ENCODE data around the gene STX16.

STX16 gene

DNA sequence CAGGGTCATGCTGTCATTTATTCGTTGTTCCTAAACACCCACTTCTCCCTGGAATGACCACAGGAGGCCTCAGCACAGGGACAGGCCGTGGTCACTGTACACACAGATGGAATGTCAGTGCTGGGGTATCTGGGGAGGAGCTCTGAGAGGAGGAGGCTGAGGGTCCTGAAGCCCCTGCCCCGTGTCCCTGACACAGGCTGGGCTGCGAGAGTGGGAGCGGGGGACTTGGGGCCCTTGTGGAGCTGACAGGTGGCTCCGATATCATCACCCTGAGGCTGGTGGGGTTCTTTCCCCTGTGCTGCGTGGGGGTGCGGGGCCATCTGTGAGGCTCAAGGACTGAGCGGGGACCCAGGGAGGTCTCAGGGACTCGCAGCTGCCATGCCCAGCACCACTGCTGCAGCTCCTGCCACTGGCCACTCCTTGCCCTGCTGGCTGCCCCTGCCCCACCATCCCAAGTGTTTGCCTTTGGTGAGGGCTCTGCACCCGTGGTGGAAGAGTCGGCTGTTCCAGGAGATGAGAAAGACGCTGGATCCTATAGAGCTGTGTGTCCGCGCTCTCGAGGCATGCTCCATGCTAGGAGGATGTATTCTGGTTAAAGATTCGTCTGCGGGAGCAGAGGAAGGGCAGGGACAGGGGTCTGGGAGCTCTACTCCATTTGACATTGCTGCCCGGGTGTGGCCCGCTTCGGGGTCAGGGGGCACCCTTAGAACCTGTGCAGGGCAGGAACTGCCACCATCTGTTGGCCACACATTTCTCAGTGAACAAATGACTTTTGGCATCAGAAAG, 60.4 kb downstream of the STX16 start:
- DNase-seq (ENCODE audit: low read depth) = no peak

DNA sequence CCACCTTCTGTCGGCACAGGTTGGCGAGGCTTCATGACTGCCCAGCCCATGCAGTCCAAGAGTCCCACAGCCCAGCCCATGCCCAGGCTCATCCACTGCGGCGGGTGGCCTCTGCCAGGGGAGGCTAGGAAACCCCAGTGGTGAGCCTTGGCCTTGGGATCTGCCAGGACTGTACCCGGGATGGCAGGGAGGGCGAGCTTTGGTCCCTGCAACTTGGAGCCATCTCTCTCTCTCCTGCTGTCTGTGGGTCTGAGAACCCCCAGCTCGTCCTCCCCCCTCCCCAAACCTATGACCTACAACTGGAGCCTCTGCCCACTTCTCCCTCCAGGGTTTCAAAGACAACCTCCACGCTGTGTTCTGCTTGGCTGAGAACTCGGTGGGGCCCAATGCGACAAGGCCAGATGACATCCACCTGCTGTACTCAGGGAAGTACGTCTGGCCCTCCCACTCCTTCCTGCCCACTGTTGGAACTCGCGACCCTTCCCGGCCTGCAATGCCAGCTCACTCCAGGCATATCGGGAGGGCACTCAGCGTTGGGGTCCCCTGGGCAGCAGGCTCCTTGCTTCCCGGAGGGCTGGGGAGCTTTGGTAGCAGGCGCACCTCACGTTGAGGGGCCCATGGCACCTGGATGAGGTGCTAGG, 61.2 kb downstream of the STX16 start:
- DNase-seq (ENCODE audit: low read depth) = no peak

DNA sequence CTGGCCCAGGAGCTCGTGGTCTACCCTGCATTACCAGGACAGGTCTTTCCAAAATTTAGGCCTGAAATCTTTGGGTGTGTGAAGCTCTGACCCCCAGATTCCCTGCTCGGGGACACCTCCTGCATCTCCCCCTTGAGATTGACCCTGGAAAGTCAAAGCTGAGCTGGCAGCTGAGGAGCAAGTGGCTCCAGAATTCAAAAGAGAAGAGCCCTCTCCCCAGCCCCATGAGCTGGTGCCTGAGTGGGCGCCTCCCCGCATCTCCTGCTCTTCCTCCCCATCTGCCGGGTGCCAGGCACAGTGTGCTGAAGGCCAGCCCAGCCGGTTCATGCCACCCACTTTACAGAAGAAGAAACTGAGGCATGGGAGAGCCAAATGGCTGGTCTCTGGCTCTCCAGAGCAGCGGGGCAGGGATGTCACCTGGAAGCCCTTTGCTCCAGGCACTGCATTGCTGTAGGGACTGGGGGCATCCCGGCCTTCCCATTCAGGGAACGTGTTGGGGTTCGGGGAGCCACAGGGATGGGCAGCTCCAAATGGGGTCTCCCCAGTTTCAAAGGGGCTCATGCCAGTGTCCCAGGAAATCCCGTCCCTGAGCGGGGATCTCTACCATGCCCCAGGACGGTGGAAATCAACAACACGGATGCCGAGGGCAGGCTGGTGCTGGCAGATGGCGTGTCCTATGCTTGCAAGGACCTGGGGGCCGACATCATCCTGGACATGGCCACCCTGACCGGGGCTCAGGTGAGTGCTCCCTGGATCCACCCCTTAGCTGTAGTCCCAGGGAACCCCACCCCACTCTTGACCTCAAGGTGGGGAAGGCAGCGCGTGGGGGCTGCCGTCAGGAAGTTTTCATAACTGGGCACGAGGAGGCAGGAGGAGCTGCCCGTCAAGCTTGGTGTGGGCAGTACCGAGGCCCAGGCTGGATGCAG, 62.0 kb downstream of the STX16 start:
- DNase-seq (ENCODE audit: low read depth) = no peak

DNA sequence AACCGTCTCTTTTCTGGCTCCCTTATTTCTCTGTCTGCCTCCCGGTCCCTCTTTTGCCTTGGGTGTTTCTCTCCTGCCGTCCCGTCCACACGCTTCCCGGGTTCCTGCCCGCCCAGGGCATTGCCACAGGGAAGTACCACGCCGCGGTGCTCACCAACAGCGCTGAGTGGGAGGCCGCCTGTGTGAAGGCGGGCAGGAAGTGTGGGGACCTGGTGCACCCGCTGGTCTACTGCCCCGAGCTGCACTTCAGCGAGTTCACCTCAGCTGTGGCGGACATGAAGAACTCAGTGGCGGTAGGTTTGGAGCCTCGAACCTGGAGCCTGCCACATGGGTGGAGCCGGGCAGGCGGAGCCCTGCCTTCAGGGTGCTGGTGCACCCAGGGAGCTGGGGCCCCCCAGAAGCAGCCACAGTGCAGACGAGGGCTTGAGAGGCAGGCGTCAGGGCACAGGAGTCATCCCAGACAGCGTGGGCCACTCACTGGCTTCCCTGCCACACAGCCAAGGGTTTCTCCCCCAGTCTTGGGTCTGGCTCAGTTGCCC, 62.8 kb downstream of the STX16 start:
- no peak for DNase-seq (ENCODE audit: low read depth)

DNA sequence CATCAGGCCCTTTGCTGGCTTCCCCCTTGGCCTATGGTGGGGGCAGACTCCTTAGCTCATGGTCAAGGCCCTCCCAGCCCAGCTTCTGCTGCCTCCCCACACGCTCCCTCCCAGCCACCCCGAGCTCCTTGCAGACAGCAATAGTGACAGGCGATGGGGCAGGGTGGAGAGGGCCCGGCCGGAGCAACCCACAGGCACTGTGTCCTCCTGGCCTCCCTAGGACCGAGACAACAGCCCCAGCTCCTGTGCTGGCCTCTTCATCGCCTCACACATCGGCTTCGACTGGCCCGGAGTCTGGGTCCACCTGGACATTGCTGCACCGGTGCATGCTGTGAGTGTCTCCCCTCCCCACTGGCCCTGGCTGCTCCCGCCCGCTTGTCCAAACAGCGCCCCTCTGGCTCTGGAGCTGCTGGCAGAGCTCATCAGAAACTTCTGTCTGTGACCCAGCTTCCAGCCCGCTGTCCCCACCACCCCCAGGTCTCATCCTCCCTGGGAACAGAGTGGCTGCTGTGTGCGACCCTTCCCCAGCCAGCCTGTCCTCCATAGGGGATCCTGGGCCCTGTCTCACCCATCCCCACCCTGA, 63.3 kb downstream of the STX16 start:
- no peak for DNase-seq (ENCODE audit: low read depth)

DNA sequence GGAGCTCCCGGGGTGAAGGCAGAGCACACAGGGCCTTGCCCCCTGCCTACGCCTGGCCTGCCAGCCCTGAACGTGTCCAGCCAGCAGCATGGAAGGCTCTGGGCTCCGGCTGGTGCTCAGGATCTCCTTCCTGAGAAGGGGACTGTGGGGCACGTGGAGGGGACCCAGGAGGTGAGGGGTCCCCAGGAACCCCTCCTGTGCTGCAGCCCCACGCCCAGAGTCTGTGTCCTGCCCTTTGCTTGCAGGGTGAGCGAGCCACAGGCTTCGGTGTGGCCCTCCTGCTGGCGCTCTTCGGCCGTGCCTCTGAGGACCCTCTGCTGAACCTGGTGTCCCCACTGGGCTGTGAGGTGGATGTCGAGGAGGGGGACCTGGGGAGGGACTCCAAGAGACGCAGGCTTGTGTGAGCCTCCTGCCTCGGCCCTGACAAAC, 63.9 kb downstream of the STX16 start:
- no peak for DNase-seq (ENCODE audit: low read depth)

DNA sequence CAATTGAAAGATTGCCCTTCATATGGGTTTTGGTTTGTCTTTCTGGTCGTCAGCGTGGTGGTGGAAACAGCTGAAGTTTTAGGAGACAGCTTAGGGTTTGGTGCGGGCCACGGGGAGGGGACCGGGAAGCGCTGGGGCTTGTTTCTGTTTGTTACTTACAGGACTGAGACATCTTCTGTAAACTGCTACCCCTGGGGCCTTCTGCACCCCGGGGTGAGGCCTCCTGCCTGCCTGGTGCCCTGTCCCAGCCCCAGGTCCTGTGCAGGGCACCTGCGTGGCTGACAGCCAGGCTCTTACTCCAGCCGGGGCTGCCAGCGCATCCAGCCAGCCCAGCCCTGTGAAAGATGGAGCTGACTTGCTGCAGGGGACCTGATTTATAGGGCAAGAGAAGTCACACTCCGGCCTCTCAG, 64.3 kb downstream of the STX16 start:
- DNase-seq (ENCODE audit: low read depth) = no peak

DNA sequence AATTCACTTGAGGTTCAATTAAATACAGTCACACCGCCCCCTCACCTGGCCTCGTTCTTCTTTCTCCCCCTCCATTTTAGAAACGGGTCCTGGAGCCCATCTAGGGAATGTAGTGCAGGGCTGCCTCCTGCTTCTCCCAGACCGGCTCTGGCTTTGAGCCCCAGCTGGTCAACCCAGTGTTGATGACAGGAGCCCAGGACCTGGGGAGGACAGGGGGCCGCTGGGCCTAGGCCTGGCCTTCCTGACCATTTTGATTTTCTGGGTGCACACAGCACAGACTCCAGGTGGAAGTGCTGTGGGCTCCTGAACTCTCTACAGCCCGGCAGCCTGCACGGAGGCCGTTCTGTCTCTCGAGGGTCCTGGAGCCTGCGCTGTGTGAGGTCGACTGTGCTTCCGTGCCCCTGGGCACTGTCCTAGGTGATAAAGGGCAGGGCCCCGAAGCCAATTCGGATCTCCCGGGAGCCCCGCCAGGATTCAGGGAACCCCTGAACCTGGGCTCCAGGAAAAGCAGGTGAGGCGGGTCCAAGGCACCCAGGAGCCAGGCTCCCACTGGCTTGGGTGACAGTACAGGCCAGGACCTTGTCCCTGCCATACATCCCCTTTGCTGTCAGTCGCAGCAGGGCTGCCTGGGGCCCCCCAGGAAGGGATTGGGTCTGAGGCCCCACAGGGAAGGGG, 64.9 kb downstream of the STX16 start:
- no peak for DNase-seq (ENCODE audit: low read depth)

DNA sequence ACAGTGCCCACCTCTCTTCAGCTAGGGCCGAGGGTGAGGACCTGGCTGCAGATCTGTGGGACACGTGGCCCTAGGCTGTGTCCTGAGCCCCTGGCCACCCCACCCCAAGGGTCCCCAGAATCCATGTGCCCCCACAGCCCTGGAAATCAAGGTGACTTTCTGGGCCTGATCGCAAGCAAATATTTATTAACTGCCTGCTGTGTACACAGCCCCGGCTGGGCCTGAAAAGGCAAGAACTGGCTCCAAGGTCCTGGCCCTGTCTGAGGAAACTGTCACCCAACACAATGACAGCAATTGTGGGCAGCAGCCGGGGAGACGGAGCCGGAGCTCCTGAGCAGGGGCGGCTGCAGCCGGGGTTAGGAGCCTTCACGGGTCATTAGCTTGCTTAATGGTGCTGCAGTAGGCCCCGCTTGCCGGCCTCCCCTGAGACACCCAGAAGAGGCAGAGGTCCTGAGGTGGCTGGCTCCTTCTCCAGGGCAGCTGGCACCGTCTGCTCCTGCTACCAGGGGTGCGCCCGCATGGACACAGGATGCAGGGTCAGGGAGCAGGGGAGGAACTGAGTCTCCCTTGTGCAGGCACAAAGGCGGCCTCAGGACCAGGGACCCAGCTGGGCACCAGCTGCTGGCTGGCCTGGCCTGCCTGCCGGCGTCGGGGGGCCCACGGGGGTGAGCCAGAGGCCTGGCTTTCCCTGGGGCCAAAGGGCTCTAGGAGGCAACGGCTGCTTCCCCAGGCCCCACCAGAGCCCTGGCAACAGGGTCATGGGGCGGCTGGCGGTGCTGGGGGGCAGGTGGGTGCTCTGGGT, 65.6 kb downstream of the STX16 start:
- DNase-seq (ENCODE audit: low read depth) = no peak

DNA sequence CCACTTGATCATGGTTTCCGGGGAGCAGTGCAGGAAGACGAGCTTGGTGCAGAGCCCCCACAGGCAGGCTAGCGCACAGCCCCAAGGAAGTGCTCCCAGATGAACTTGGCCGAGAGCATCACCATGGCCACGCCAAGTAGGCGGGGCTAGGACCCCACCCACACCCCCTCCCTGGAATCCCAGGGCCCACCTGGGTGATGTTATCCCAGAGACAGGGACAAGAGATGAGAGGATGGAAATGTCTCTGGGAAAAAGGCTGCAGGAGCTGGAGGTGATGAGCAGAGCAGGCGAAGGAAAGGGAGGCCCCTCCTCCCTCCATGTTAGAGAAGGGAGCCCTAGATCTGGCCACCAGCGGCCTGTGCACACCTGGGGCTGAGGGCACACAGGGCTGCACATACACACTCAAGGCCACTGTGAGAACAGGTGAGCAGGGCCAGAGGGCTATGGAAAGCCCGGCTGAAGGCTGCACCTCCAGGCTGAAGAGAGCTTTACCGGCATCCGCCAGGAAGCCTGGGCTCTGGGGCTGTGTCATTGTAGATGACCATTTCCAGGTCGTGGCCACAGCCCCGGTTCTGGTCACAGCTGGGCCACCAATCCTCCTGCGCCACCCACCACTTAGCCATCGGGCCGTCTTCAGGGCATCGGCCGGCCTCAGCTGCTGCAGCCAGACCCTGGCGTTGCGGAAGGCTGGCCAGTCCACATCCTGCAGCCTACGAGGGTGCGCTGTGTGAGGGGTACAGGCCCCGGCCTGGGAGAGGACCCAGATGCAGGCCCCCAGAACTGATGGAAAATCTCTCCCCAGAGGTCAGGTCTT, 66.4 kb downstream of the STX16 start:
- no peak for DNase-seq (ENCODE audit: low read depth)

DNA sequence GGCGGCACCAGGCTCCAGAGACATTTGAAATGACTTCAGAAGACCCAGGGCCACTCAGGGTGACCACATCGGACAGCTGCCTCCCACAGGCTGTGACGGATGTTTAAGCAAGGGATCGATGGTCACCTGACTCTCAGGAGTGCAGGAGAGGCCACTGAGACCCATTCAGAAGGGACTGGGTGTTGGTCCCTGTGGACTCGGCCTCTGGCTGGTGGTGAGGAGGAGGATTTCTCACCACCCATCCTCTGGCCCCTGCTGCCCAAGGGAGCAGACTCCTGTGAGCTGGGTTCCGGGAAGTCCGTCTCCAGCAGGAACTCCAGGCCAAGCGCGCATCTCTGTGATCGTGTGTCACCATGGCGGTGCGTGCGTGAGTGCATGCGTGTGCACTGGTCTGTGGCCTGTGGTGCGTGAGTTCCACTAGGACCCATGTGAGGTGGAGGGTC, 67.1 kb downstream of the STX16 start:
- DNase-seq (ENCODE audit: low read depth) = no peak

DNA sequence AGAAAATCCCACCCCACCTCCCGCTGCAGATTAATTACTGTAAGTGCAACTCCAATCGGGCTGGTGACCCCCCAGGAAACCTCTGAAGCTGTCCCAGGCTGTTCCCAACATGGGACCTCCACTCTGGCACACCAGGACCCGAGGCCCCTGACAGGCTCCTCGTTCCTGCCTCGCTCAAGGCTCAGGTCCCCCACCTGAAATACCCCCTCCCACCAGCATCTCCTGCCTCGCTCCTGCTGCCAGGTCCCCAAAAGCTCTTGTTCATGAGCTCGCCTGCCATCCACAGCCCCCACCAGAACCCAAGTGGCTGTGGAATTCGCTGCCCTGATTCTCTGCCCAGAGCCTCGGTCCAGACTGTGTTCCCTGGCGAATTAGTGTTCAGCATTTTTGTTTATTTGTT, 67.6 kb downstream of the STX16 start:
- DNase-seq (ENCODE audit: low read depth) = no peak

DNA sequence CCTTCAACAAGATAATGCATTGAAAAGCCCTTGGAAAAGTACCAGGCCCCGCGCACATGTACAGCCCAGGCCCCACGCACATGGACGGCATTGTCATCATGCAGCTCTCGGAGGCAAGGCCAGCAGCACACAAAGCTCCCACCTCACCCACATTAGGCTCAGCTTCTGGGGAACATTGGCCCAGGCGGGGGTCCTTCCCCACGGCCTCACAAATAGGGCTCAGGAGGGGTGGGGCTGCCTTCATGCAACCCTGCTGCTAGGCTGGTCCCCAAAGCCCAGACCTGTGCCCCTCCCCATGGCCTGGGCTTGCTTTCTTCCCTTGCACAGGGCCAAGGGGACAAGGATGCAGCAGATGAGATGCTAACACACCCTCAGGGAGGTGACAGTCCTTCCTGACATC, 68.2 kb downstream of the STX16 start:
- no peak for DNase-seq (ENCODE audit: low read depth)

DNA sequence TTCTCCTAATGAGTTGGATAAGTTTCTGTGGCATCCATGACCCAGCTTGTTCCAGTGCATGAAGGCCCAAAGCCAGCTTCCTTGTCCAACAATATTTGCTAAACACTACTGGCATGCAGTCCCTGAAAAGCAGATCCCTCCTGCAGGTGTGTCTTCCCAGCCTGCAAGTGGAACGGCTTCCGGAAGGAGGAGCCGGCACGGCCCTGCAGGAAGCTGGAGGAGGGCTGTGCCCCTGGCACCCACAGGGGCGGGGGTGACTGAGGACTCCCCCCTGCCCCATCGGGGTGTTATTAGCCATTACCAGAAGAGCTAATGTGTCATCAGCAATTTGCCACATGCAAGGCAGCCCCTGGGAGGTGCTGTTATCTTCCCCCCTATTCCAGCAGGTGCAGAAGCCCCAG, 68.9 kb downstream of the STX16 start:
- no peak for DNase-seq (ENCODE audit: low read depth)

DNA sequence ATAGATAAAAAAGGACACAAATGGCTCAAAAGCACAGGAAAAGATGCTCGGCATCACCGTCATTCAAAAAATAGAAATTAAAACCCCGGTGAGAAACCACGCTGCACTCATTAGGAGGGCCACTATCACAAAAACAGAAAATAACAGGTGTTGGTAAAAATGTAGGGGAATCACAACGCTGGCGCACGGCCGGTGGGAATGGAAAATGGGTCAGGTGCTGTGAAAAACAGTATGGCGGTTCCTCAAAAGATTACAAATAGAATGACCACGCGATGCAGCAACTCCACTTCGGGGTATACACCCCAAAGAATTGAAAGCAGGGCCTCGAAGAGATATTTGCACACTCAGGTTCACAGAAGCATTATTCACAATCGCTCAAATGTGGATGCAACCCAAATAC, 69.8 kb downstream of the STX16 start:
- no peak for DNase-seq (ENCODE audit: low read depth)

DNA sequence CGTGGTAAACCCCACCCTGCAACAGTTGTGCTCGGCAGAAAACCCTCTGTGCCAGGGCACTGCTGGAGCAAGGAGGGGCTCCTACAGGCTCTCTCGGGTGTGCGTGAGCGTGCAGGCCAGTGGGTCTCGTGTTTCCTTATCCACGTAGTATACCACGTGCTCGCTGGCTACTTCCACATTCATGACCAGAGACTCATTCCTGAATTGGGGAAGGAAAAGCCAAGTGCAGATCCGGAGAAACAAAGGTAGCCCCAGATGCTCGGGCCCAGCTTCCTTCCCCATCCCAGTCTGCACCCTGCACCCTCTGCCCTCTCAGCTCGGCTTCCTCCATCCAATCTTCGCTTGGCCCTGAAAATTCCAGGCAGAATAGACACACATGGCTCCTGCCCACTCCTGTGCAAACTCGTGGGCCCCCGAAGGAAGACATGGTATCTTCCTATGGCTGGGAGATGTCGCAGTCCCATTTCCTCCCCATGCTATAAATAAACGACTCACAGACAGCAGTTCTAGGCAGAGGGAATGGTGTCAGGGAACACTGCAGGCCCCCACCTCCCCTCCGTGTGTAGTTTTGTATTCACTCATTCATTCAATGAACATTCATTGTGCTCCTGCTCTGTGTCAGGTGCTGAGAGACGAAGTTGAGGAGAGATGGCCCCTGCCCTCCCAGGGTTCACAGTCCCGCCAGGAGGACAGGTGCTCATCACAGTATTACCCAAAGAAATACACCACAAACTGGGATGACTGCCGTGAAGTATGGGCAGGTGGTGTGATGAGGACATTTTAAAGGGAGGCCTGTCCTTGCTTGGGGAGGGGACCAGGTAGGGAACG, 71.1 kb downstream of the STX16 start:
- DNase-seq (ENCODE audit: low read depth) = no peak

DNA sequence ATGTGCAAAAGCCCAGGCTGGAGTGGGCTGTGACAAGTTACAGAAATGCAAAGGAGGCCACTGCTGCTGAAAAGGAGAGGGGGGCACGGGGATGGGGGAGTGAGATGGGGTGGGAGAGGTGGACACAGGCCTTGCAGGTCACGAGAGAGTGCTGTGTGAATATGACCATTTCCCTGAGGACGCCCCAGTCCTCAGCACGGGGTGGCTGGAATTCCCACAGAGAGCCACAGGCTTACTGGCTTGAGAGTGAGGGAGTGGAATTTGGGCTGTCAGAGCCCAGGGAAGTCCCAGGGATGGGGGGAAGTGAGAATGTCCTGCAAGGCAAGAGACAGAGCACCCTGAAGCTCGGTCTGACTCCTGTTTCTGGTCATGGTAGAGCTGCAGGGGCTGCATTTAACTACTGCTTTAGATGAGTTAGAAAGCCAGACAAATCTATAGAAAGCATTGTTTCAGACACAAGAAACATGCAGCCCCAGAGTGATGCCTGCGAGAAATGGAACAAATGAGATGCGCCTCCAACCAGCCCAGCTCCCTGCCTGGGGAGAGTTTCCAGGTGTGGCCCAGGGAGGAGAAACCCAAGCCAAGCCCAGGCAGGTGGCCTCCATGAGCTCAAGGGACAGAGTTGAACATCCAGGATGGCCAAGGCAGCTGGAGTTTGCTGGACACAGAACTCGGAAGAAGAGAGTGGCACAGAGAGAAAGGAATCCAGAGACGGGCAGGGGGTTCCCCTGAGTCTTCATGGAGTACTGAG, 72.0 kb downstream of the STX16 start:
- no peak for DNase-seq (ENCODE audit: low read depth)

DNA sequence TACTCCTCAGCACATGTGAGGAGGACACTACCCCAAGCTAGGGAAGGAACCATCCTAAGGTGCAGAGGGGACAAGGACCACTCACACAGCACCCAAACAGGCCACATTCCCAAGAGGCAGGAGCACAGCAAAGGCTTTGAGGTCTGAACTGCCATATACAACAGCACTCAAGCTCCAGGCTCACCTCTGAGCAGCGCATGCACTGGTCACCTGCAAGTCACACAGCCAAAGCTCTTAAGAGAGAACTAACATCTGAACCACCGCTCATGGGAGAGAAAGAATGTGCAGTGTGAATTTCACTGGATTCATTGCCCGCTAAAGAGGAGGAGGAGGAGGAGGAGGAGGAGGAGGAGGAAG, 72.5 kb downstream of the STX16 start:
- no peak for DNase-seq (ENCODE audit: low read depth)
